ENCODE measurements around the gene SLC38A5.
"Not testable (repeated sequence)": the region's sequence is repeated elsewhere in the genome, so short reads cannot be mapped to it uniquely, and the experiment has no call there.

Gene SLC38A5

GRCh38 chrX:48450076-48450475 lies 20.0 kb downstream of the SLC38A5 start:
- ChIA-PET POLR2A (no interaction called here), CTCF (no interaction called here)
- Histone ChIP-seq H3K27me3 (replicated peaks in 2 of 5; ENCODE audit: control insufficient read depth in 4 of 5, insufficient read depth in 5 of 5, low read length in 4 of 5) (no peaks in the 10 kb centered on the region), H3K36me3 (ENCODE audit: control insufficient read depth in 4 of 4, insufficient read depth in 4 of 4, low read length in 3 of 4) (no peaks in the 10 kb centered on the region), H3K4me3 (ENCODE audit: control insufficient read depth in 1 of 7, extremely low read depth in 1 of 7, insufficient read depth in 4 of 7, low read depth in 2 of 7, low read length in 6 of 7) (no peak overlapping the region), H3K27ac (ENCODE audit: insufficient read depth in 1 of 2, low read depth in 1 of 2, low read length in 2 of 2, poor library complexity in 1 of 2, severe bottlenecking in 2 of 2) (no peak overlapping the region), H3K4me1 (ENCODE audit: control extremely low read depth in 1 of 4, control insufficient read depth in 4 of 4, insufficient read depth in 4 of 4, low read length in 3 of 4) (no peaks in the 10 kb centered on the region), H3K9me3 (ENCODE audit: control extremely low read depth in 1 of 5, control insufficient read depth in 4 of 5, insufficient read depth in 2 of 5, low read depth in 1 of 5, low read length in 4 of 5) (peaks cover 0 to 1% (median 0%) of the 10 kb centered on the region in 5 experiments)
- DNase-seq: no peak

- H3K27ac ChIP-seq (ENCODE audit: insufficient read depth in 1 of 2, low read depth in 1 of 2, low read length in 2 of 2, poor library complexity in 1 of 2, severe bottlenecking in 2 of 2); H3K36me3 ChIP-seq (ENCODE audit: control insufficient read depth in 4 of 4, insufficient read depth in 4 of 4, low read length in 3 of 4); H3K27me3 ChIP-seq (replicated peaks in 2 of 5; ENCODE audit: control insufficient read depth in 4 of 5, insufficient read depth in 5 of 5, low read length in 4 of 5); H3K9me3 ChIP-seq (ENCODE audit: control extremely low read depth in 1 of 5, control insufficient read depth in 4 of 5, insufficient read depth in 2 of 5, low read depth in 1 of 5, low read length in 4 of 5); POLR2A ChIA-PET; DNase-seq; CTCF ChIA-PET; H3K4me1 ChIP-seq (ENCODE audit: control extremely low read depth in 1 of 4, control insufficient read depth in 4 of 4, insufficient read depth in 4 of 4, low read length in 3 of 4); H3K4me3 ChIP-seq (ENCODE audit: control insufficient read depth in 1 of 7, extremely low read depth in 1 of 7, insufficient read depth in 4 of 7, low read depth in 2 of 7, low read length in 6 of 7): not testable (repeated sequence)
- WGBS (ENCODE audit: insufficient coverage): 69% methylated on average over 1 of the region's 6 CpGs
Observed at GRCh38 chrX:48447201-48447600, 22.9 kb downstream of the SLC38A5 start.

- POLR2A ChIA-PET: not testable (repeated sequence)
Observed at GRCh38 chrX:48433713-48434112, 36.3 kb downstream of the SLC38A5 start.

GRCh38 chrX:48430166-48430565 lies 39.9 kb downstream of the SLC38A5 start:
- H3K27ac ChIP-seq (ENCODE audit: insufficient read depth in 1 of 2, low read depth in 1 of 2, low read length in 2 of 2, poor library complexity in 1 of 2, severe bottlenecking in 2 of 2); H3K36me3 ChIP-seq (ENCODE audit: control insufficient read depth in 4 of 4, insufficient read depth in 4 of 4, low read length in 3 of 4); H3K4me1 ChIP-seq (ENCODE audit: control extremely low read depth in 1 of 4, control insufficient read depth in 4 of 4, insufficient read depth in 4 of 4, low read length in 3 of 4); POLR2A ChIA-PET; DNase-seq; CTCF ChIA-PET; H3K4me3 ChIP-seq (ENCODE audit: control insufficient read depth in 1 of 7, extremely low read depth in 1 of 7, insufficient read depth in 4 of 7, low read depth in 2 of 7, low read length in 6 of 7); H3K27me3 ChIP-seq (replicated peaks in 2 of 5; ENCODE audit: control insufficient read depth in 4 of 5, insufficient read depth in 5 of 5, low read length in 4 of 5); H3K9me3 ChIP-seq (ENCODE audit: control extremely low read depth in 1 of 5, control insufficient read depth in 4 of 5, insufficient read depth in 2 of 5, low read depth in 1 of 5, low read length in 4 of 5): not testable (repeated sequence)
- 73% methylated on average over 2 of the region's 4 CpGs for WGBS (ENCODE audit: insufficient coverage)

More at GRCh38 chrX:48433713-48434112, 36.3 kb downstream of the SLC38A5 start:
- 86% methylated on average over 13 of the region's 13 CpGs for WGBS (ENCODE audit: insufficient coverage)
- H3K27ac ChIP-seq (ENCODE audit: insufficient read depth in 1 of 2, low read depth in 1 of 2, low read length in 2 of 2, poor library complexity in 1 of 2, severe bottlenecking in 2 of 2); H3K4me3 ChIP-seq (ENCODE audit: control insufficient read depth in 1 of 7, extremely low read depth in 1 of 7, insufficient read depth in 4 of 7, low read depth in 2 of 7, low read length in 6 of 7); H3K36me3 ChIP-seq (ENCODE audit: control insufficient read depth in 4 of 4, insufficient read depth in 4 of 4, low read length in 3 of 4); H3K9me3 ChIP-seq (ENCODE audit: control extremely low read depth in 1 of 5, control insufficient read depth in 4 of 5, insufficient read depth in 2 of 5, low read depth in 1 of 5, low read length in 4 of 5); H3K27me3 ChIP-seq (replicated peaks in 2 of 5; ENCODE audit: control insufficient read depth in 4 of 5, insufficient read depth in 5 of 5, low read length in 4 of 5); CTCF ChIA-PET; DNase-seq; H3K4me1 ChIP-seq (ENCODE audit: control extremely low read depth in 1 of 4, control insufficient read depth in 4 of 4, insufficient read depth in 4 of 4, low read length in 3 of 4): not testable (repeated sequence)

- POLR2A ChIA-PET; CTCF ChIA-PET; H3K4me1 ChIP-seq (ENCODE audit: control extremely low read depth in 1 of 4, control insufficient read depth in 4 of 4, insufficient read depth in 4 of 4, low read length in 3 of 4); H3K36me3 ChIP-seq (ENCODE audit: control insufficient read depth in 4 of 4, insufficient read depth in 4 of 4, low read length in 3 of 4); H3K9me3 ChIP-seq (ENCODE audit: control extremely low read depth in 1 of 5, control insufficient read depth in 4 of 5, insufficient read depth in 2 of 5, low read depth in 1 of 5, low read length in 4 of 5); H3K27me3 ChIP-seq (replicated peaks in 2 of 5; ENCODE audit: control insufficient read depth in 4 of 5, insufficient read depth in 5 of 5, low read length in 4 of 5); DNase-seq; H3K4me3 ChIP-seq (ENCODE audit: control insufficient read depth in 1 of 7, extremely low read depth in 1 of 7, insufficient read depth in 4 of 7, low read depth in 2 of 7, low read length in 6 of 7); H3K27ac ChIP-seq (ENCODE audit: insufficient read depth in 1 of 2, low read depth in 1 of 2, low read length in 2 of 2, poor library complexity in 1 of 2, severe bottlenecking in 2 of 2): not testable (repeated sequence)
- no CpG with 5 or more reads among the region's 5 CpGs for WGBS (ENCODE audit: insufficient coverage)
Observed at GRCh38 chrX:48429606-48430005, 40.5 kb downstream of the SLC38A5 start.

GRCh38 chrX:48427027-48427716 lies 42.9 kb downstream of the SLC38A5 start:
- POLR2A ChIA-PET; H3K27ac ChIP-seq (ENCODE audit: insufficient read depth in 1 of 2, low read depth in 1 of 2, low read length in 2 of 2, poor library complexity in 1 of 2, severe bottlenecking in 2 of 2); H3K4me1 ChIP-seq (ENCODE audit: control extremely low read depth in 1 of 4, control insufficient read depth in 4 of 4, insufficient read depth in 4 of 4, low read length in 3 of 4); H3K9me3 ChIP-seq (ENCODE audit: control extremely low read depth in 1 of 5, control insufficient read depth in 4 of 5, insufficient read depth in 2 of 5, low read depth in 1 of 5, low read length in 4 of 5); CTCF ChIA-PET; H3K27me3 ChIP-seq (replicated peaks in 2 of 5; ENCODE audit: control insufficient read depth in 4 of 5, insufficient read depth in 5 of 5, low read length in 4 of 5); DNase-seq; H3K36me3 ChIP-seq (ENCODE audit: control insufficient read depth in 4 of 4, insufficient read depth in 4 of 4, low read length in 3 of 4); H3K4me3 ChIP-seq (ENCODE audit: control insufficient read depth in 1 of 7, extremely low read depth in 1 of 7, insufficient read depth in 4 of 7, low read depth in 2 of 7, low read length in 6 of 7): not testable (repeated sequence)
- WGBS (ENCODE audit: insufficient coverage): no CpG with 5 or more reads among the region's 12 CpGs

- H3K9me3 ChIP-seq (ENCODE audit: control extremely low read depth in 1 of 5, control insufficient read depth in 4 of 5, insufficient read depth in 2 of 5, low read depth in 1 of 5, low read length in 4 of 5); H3K27ac ChIP-seq (ENCODE audit: insufficient read depth in 1 of 2, low read depth in 1 of 2, low read length in 2 of 2, poor library complexity in 1 of 2, severe bottlenecking in 2 of 2); H3K4me3 ChIP-seq (ENCODE audit: control insufficient read depth in 1 of 7, extremely low read depth in 1 of 7, insufficient read depth in 4 of 7, low read depth in 2 of 7, low read length in 6 of 7); H3K36me3 ChIP-seq (ENCODE audit: control insufficient read depth in 4 of 4, insufficient read depth in 4 of 4, low read length in 3 of 4); CTCF ChIA-PET; H3K27me3 ChIP-seq (replicated peaks in 2 of 5; ENCODE audit: control insufficient read depth in 4 of 5, insufficient read depth in 5 of 5, low read length in 4 of 5); H3K4me1 ChIP-seq (ENCODE audit: control extremely low read depth in 1 of 4, control insufficient read depth in 4 of 4, insufficient read depth in 4 of 4, low read length in 3 of 4); POLR2A ChIA-PET; DNase-seq: not testable (repeated sequence)
- no CpG with 5 or more reads among the region's 15 CpGs for WGBS (ENCODE audit: insufficient coverage)
Observed at GRCh38 chrX:48411860-48412259, 58.2 kb downstream of the SLC38A5 start, which contains the start of gene SSX4B. SSX4B (minus strand) TSS chrX:48411960; CDS start chrX:48411372, 588 bp downstream.
